GM19452 (cell line): Measurements from ENCODE around the gene SEMA6B.
"Not testable (repeated sequence)": the region's sequence is repeated elsewhere in the genome, so short reads cannot be mapped to it uniquely, and the experiment has no call there.

Experiments
- ATAC-seq: cut with Tn5 transposase; IDR thresholded peaks from one replicate; pipeline ENCODE4 v1.9.1; 2021; ENCODE audit not compliant: unreplicated experiment

SEMA6B gene

DNA sequence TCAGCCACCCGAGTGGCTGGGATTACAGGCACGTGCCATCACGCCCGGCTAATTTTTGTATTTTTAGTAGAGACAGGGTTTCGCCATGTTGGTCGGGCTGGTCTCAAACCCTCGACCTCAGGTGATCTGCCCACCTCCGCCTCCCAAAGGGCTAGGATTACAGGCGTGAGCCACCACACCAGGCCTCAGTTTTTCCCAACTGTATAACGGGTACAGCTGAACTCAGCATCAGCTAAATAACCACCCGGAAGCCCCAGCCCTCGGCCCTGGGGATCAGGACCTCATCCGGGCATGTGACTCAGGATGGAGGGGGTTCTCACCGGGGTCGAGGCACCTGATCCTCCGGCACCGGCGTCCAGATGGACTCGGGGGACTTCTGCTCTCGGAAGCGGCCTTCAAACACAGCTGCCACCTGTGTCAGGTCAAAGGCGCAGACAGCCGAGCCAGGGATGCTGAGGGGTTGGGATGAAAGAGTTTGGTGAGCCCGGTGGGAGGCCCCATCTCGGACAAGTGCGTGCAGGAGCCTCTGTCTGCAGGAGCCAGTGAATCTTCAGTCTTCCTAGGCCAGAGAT is 8.9 kb downstream of the SEMA6B start:
- no peak for ATAC-seq

DNA sequence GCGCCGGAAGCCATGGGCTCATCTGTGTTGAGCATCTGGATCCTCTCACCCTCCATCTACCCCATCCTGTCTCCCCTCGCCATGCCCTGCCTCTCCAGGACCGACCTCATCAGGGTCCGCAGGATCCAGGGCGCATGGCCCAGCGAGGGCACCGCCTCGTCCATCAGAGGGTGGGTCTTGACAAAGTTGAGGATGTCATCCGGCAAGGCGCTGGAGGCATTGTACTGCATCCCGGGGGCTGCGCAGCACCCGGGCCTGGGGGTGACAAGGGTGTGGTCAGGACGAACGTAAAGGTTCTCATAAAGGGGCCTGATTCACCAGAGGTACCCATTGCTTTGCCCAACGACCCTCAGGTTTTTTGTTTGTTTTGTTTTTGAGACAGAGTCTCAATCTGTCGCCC is 9.5 kb downstream of the SEMA6B start:
- ATAC-seq: no peak

DNA sequence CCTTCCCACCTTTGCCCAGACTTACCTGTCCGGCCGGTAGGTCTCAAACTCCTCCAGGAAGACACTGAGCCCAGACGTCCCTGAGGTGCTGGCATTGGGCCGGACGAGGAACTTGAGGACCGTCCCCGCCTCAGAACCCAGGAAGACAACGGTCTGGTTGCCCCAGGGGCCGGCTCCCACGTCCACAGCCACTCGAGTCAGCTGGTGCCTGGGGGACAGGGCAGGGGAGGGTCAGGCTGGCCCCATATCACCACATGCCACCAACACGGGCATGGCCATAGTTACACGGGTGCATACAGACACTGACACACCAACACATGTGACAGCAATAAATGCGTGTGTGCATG is 11.3 kb downstream of the SEMA6B start:
- no peak for ATAC-seq

DNA sequence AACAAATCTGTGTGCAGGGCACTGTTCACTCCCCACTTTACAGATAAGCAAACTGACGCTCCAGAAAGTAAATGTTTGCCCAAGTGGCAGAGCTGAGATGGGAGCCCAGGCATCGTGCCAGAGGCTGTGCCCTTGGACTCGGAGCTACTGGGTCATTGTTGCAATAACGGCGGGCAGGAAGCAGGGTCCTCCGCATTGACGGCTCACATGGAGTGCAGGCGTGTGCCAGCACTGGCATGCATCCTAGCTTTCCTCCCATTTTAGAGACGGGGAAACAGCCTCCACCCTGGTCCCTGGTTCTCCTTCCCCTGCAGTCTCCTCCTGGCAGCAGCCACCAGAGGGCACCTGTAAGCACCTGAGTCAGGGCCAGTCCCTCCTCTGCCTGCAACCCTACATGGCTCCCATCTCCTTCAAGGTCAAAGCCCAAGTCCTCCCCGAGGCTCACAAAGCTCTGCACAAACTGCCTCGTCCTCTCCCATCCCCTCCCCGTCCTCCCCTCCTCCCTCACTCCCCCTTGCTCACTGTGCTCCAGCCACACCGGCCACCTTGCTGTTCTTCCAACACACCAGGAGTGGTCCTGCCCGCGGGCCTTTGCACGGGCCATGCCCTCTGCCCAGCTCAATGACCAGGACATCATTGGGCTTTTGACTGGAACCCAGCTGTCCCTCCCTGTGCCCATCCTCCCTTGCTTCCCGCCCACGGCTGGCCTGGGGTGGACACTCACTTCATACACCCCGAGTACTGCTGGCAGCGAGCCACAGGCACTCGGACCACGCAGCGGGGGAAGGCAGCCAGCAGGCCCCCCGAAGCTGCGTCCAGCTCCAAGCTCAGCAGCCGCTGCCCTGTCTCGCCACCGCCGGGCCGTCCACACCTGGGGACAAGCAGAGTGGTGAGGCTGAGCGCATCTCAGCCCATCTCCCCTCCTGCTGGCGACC is 11.9 kb downstream of the SEMA6B start:
- ATAC-seq: no peak

DNA sequence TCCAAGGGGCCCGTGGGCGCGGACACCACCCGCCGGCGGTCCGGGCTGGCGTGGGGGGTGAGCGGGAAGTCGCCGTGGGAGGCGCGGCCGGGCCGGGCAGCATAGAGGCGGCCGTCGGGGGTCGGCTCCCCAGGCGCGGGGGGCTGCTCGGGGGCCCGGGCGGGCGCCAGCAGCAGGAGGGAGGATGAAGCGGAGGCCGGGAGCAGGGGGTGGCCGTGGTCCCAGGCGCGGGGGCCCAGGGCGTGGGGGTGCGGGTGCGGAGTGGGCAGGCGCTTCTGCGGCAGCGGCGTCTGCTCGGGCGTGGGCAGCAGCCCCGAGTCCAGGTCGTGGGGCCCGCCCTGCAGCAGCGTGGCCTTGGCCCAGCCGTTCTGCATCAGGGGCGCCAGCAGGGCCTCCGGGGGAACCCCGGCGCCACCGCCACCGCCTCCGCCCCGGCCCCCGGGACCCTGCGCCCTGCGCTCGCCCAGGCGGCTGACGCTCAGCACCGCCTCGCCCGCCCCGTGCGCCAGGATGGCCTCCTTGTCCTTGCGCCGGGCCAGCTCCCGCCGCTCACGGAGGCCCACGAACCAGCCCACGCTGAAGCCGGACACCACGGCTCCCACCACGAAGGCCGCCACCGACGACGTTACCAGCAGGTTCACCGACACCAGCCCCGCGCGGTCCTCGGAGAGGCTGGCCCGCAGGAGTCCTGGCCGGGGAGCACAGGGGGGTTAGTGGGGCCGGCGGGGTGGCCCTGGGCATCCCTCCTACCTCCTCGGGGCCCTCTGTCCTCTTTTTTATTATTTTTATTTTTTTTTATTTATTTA is 15.4 kb downstream of the SEMA6B start:
- no peak for ATAC-seq

DNA sequence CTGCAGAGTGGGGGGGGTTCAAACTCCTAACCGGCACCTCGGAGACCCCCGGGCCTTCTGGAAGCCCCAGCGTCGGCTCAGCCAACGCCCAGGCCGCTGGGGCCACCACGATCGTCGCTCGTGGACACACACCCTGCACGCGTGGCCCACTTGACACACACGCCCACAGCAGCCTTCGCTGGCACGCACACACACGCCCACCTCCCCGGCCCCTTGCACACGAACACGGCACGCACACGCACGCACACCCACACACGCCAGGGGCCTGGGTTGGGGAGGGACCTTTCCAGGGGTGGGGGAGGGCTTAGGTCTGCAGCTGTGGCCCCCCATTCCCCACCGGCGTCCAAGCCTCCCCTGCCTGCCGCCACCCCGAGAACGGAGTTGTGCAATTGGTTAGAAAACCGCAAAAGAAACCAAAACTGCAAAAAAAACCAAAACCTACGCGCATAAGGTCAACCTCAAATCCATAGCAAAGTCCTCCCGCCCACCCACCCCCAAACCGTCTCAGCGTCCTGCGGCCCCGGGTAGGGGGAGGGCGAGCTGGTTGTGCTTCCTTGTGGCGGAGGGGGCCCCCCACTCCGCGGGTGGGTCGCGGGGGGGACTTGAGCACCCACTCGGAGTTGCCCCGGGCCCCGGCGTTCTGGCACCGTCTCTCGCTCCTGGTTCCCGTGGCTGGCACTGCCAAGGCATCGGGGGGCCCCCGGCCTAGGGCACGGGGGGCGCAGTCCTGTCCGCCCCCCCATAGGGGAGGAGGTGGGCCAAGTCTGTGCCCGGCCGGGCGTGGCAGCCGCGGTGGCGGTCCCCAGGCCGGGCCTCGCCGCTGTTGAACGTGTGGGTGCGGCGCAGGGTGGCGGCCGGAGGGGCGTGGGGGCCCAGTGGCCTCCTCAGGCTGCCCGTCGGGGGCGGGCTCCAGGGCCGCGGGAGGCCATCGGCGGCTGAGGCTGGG is 16.3 kb downstream of the SEMA6B start:
- no peak for ATAC-seq

DNA sequence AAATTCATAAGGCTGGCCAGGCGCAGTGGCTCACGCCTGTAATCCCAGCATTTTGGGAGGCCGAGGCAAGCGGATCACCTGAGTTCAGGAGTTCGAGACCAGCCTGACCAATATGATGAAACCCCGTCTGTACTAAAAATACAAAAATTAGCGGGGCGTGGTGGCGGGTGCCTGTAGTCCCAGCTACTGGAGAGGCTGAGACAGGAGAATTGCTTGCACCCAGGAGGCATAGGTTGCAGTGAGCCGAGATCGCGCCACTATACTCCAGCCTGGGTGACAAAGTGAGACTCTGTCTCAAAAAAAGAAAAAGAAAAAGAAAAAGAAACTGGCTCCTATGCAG is 17.7 kb downstream of the SEMA6B start:
- not testable (repeated sequence) for ATAC-seq

DNA sequence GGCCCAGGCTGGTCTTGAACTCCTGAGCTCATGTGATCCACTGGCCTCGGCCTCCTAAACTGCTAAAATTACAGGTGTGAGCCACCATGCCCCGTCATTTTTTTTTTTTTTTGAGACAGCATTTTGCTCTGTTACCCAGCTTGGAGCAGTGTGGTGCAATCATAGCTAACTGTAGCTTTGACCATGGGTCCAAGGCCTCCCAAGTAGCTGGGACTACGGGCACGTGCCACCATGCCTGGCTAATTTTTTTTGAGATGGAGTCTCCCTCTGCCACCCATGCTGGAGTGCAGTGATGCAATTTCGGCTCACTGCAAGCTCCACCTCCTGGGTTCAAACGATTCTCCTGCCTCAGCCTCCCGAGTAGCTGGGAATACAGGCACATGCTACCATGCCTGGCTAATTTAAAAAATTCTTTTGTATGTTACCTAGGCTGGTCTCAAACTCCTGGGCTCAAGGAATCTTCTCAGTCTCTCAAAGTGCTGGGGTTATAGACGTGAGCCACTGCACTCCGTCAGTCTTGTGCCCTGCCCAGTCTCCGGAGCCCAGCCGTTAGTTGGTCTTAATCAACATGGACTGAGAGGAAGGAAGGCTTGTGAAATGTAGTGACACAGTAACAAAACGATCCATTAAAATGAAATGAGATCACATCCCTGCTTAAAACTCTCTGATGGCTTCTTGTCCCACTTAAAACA is 18.2 kb downstream of the SEMA6B start:
- ATAC-seq: no peak

DNA sequence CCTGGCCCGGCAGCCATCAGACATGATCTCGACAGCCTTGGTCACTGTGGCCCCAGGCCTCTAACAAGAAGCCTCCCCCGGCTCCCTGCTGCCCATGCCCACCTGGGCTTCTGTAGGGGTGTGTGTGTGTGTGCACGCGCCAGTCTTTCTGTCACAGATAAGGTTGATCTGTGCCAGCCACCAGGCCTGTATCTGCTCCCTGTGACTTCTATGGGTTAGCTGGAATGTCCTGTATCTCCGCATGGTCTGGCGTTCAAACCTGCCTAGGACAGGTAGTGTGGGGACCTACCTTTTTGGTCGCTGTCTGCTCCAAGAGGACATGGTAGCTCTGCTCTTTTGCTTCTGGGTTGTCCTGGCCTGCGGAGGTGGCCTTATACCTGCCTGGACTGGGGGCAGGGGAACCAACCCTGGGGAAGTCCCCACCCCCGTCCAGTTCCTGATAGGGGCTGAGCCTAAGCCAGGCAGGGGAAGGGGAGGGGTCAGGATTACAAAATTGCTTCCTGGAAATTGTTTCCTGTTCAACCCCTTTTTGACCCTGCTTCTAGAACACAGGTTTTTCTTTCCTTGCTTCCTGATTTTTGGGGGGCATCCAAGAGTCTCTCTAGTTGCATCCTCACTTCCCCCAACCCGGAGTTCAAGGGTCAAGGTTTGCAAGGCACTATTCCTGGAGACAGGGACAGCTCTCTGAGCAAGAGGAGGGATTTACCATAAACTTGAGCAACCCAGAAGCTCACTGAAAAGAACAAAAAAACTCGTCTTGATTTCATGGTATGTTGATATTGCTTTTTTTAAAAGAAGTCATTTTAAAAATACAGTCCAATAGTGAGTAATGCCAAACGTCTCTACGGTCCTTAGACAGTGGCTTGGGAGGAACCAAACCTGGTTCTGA is 19.5 kb downstream of the SEMA6B start, which contains the start of gene LRG1:
LRG1 (minus strand) TSS at position 344 of the 889 bp plus-strand sequence; CDS start at position 321, 23 bp downstream.
- ATAC-seq: no peak

DNA sequence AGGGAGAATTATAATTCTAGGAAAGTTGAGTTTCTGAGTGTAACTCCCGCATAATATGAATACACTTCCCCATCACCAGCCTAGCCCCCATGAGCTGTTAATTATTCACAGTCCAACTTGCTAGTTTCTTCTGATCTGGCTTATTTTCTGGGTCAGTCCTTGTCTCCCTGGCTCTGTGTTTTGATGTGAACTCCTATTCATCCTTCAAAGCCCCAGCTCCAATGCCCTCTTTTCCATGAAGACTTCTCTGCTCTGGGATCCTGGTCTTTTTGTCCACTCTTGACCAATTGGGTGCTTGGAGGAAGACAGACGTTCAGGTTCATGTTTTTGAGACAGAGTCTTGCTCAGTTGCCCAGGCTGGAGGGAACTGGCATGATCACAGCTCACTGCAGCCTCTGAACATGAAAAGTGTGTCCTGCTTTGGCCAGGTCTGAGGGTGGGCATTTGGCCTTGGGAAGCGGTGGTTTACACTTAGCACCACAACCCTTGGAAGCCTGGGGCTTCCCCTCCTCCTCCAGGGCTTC is 20.3 kb downstream of the SEMA6B start:
- ATAC-seq: no peak

DNA sequence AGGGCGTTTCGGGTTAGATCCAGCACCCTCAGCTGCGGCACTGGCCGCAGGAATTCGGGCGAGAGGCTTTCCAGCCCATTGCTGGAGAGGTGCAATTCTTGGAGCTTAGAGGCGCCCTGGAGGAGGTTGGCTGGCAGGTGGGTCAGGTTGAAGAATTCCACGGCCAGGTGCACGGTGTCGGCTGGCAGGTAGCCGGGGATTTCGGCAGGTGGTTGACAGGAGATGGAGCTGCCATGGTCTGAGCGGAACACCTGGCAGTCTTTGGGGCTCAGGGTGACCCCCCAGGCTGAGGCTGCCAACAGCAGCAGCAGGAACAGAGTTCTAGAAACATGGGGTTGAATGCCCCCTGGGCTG is 20.9 kb downstream of the SEMA6B start:
- ATAC-seq: no peak

DNA sequence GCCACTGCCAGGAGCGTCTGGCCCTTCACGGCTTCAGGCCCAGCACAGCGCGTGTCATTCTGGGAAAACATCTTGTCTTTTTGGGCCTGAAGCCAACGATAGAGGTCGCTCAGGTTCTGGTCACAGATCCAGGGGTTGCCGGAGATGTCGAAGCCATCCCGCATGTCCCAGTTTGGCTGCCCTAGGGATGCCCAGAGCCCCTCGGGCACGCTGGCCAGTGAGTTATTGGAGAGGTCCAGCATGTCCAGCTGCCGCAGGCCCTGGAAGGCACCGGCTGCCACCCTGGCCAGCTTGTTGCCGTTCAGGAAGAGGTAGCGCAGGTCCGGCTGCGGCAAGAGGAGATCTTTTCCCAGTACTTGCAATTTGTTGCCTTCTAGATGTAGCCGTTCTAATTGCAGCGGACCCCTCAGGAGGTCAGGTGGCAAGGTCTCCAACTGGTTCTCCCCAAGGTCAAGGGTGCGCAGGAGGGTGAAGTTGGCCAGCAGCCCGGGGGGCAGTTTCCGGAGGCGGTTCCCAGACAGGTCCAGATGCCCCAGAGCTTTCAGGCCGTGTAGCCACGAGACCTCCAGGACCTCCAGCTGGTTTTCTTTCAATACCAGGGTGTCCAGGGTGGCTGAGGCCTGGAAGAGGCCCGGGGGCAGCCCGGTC is 21.4 kb downstream of the SEMA6B start:
- no peak for ATAC-seq

DNA sequence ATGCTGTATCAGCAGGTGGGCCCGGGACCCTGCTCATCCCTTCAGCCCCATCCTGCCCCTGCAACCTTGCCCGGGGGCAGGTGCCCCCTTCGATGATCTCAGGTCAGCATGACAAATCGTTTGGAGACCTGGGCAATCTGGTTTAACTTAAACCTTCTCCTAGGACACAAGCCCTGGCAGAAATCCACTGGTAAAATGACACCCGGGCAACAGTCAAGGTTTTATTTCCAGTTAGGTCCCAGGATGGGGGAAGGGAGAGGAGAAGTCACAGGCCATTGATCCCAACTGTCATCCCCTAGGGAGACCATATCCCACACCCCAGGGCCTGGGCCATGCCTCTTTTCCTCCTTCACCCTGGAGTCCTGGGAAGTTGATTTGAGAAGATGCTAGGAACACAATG is 22.7 kb downstream of the SEMA6B start:
- ATAC-seq: no peak

DNA sequence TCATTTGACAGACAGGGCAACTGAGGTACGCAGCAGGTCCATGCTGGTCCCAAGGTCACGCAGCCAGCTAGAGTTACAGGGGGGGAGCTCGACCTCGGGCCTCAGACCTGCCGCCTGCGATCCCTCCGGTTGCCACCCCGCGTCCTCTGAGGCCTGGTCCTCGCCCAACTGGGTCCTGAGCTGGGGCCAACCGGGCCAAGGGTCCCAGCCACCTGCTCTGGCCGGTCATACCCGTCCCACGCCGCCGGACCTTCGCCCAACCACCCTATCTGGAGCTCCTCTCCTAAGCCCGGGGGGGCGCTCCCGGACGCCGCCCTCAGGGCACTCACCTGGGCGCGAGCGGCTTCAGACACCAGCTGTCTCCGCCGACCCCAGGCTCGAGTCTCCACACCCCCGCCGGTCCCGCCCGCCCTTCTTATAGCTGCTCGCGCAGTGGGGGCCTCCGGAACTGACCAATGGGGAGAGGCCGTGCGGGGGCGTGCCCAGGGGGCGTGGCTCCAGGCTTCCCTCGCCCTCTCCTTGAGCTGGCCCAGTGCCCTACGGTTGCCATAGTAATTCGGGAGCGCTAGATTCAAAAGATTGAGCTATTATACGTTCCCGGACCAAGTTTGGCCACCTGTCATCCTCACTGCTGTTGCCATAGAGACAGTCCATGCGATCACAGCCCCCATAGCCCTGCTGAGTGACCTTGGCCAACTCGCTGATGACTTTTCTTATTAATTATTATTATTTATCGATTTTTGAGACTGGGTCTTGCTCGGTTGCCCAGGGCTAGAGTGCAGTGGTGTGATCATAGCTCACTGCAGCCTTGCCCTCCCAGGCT is 24.4 kb downstream of the SEMA6B start, which contains the start of gene PLIN5:
PLIN5 (minus strand) TSS at position 389 of the 823 bp plus-strand sequence. CDS start 1,150 bp downstream, outside the sequence.
- no peak for ATAC-seq

DNA sequence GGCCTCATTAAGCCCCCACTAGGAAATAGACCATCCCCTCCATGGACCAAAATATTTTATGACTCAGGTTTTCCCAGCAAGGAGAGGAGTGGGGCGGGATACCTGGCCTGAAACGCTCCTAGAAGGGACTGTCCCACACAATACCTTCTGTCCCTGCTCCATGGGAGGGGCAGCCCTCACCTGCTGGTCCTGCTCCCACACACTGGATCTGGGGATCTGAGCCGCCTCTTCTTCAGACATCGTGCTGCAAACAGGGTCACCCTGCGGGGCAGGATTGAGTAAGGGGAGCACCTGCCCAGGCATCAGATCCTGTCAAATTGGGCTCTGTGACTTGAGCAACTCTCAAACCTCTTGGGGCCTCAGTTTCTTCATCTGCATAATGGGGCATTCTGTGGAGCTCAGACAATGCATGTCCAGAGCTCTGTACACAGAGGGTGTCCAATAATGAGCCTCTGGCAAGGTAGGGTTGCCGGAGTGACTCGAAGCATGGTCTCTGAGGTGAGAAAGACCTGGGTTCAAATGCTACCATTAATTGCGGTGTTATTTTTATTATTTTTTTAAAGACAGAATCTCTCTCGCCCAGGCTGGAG is 25.6 kb downstream of the SEMA6B start:
- no peak for ATAC-seq

DNA sequence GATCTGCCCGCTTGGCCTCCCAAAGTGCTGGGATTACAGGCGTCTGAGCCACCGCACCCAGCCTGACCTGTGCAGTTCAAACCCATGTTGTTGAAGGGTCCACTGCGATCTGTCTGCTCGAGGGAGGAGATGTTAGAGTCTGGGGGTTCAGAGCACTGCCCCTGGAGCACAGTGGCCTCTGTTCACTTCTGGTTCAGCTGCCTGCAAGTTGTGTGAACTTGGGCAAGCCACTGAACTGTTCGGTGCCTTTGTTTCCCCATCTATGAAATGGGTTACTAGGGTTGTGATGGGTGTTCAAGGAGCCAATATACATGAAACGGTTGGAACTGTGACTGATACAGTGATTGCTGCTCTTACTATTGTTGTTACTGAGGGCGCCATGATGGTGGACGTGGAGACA is 26.1 kb downstream of the SEMA6B start:
- ATAC-seq: no peak

DNA sequence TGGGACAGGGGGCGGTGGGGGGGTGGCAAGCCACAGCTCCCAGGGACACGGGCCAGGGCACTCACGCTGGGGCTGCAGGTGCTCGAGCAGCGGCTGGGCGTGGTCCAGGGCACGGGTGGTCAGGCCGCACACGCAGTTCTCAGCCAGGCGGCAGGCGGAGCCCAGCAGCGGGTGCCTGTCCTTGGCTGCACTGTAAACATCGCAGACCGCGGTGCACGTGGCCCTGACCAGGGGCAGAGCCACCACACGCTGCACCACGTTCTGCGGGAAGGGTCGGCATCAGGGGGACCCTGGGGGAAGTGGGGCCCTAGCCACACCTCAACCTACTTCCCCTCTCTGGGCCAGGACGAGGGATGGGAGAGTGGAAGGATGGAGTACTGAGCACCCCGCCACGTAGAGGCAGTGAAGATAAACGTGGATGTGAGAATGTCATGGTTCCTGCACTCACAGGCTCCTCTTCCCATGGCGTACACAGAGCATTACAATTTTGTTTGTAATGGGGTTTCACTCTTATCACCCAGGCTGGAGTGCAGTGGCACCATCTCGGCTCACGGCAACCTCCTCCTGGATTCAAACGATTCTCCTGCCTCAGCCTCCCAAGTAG is 27.8 kb downstream of the SEMA6B start:
- no peak for ATAC-seq
